HG02973 (cell line): ENCODE measurements around the gene JPH2.

Source experiments
- ATAC-seq: cut with Tn5 transposase; IDR thresholded peaks from one replicate; pipeline ENCODE4 v1.9.1; 2021; ENCODE audit warnings: moderate library complexity; ENCODE audit not compliant: unreplicated experiment

Gene JPH2

GRCh38 chr20:44126445-44126844 lies 60.5 kb downstream of the JPH2 start:
- no peak for ATAC-seq

GRCh38 chr20:44125332-44126127 lies 61.5 kb downstream of the JPH2 start:
- ATAC-seq = no peak

GRCh38 chr20:44123874-44124535 lies 63.0 kb downstream of the JPH2 start:
- no peak for ATAC-seq

GRCh38 chr20:44123251-44123650 lies 63.7 kb downstream of the JPH2 start:
- no peak for ATAC-seq

GRCh38 chr20:44120676-44121425 lies 66.1 kb downstream of the JPH2 start:
- no peak for ATAC-seq

- ATAC-seq = no peak
Observed at GRCh38 chr20:44118185-44119033, 68.6 kb downstream of the JPH2 start.

GRCh38 chr20:44117296-44118184 lies 69.4 kb downstream of the JPH2 start:
- no peak for ATAC-seq

- ATAC-seq = no peak
Observed at GRCh38 chr20:44115762-44116644, 71.0 kb downstream of the JPH2 start.

GRCh38 chr20:44115181-44115580 lies 71.8 kb downstream of the JPH2 start:
- ATAC-seq = no peak

GRCh38 chr20:44113618-44114376 lies 73.2 kb downstream of the JPH2 start:
- no peak for ATAC-seq

- ATAC-seq = no peak
Observed at GRCh38 chr20:44112889-44113617, 73.9 kb downstream of the JPH2 start.

GRCh38 chr20:44112456-44112855 lies 74.5 kb downstream of the JPH2 start:
- no peak for ATAC-seq

GRCh38 chr20:44111712-44112335 lies 75.2 kb downstream of the JPH2 start:
- no peak for ATAC-seq

- ATAC-seq = no peak
Observed at GRCh38 chr20:44110816-44111568, 76.0 kb downstream of the JPH2 start.

GRCh38 chr20:44109951-44110361 lies 77.0 kb downstream of the JPH2 start:
- no peak for ATAC-seq

GRCh38 chr20:44106615-44107014 lies 80.4 kb downstream of the JPH2 start:
- ATAC-seq = no peak
